ENCODE data around the gene PRAMEF20. TPM values are rescaled to one million over a fixed set of nuclear protein-coding genes. Genes with fewer than 3 reads are reported as not detected.
"Not testable (repeated sequence)": the region's sequence is repeated elsewhere in the genome, so short reads cannot be mapped to it uniquely, and the experiment has no call there.

Gene PRAMEF20
- total and polyA plus RNA-seq, 2 of the 4 experiments (the other 2 are of a cell fraction) = not detected

GRCh38 chr1:13380380-13380779 is 29.9 kb upstream of the PRAMEF20 start:
- POLR2A ChIA-PET (ENCODE audit: unreplicated experiment); H2AFZ ChIP-seq (replicated peaks; ENCODE audit: low read length, poor library complexity); H3K4ac ChIP-seq (ENCODE audit: low read depth, low read length); H3K27ac ChIP-seq (ENCODE audit: insufficient read depth, low read length); H3K23ac ChIP-seq (ENCODE audit: low read depth, low read length); H3K4me2 ChIP-seq (ENCODE audit: low read depth, low read length); H2AK5ac ChIP-seq (ENCODE audit: low read depth, low read length); H3K36me3 ChIP-seq (ENCODE audit: control insufficient read depth, insufficient read depth, low read length); intact Hi-C loops (cut with micrococcal nuclease); H3K18ac ChIP-seq (ENCODE audit: low read depth, low read length); dilution Hi-C loops (cut with HindIII; ENCODE audit: low sequenced_read_pairs, unreplicated experiment); DNase-seq; H2BK5ac ChIP-seq (ENCODE audit: low read depth, low read length, poor library complexity, severe bottlenecking); H2AK9ac ChIP-seq (replicated peaks; ENCODE audit: low read depth, low read length, poor library complexity); ATAC-seq (ENCODE audit: low read depth); H3K9me3 ChIP-seq (ENCODE audit: control insufficient read depth, insufficient read depth, low read length); H3K9me1 ChIP-seq (ENCODE audit: insufficient read depth, low read length); H4K5ac ChIP-seq (ENCODE audit: low read depth, low read length); in situ Hi-C loops (cut with MboI; ENCODE audit: low sequenced_read_pairs); H3K14ac ChIP-seq (replicated peaks; ENCODE audit: low read depth, low read length); H4K8ac ChIP-seq (ENCODE audit: low read depth in 2 of 2, low read length in 2 of 2); H2BK15ac ChIP-seq (ENCODE audit: low read depth, low read length); H3K9ac ChIP-seq (ENCODE audit: low read depth, low read length); H3K4me1 ChIP-seq (ENCODE audit: control insufficient read depth, insufficient read depth, low read length); BruUV-seq (replicated peaks); H3K79me1 ChIP-seq (ENCODE audit: low read depth in 1 of 2, low read length in 2 of 2); H3K56ac ChIP-seq (ENCODE audit: extremely low read depth, insufficient read depth, low read length); H2BK120ac ChIP-seq (ENCODE audit: low read depth, low read length); CTCF ChIA-PET; H2BK20ac ChIP-seq (ENCODE audit: low read depth, low read length); H3K4me3 ChIP-seq (ENCODE audit: insufficient read depth, low read depth, low read length); H4K20me1 ChIP-seq (ENCODE audit: insufficient read depth, low read length); H3K27me3 ChIP-seq (ENCODE audit: control insufficient read depth, insufficient read depth, low read length); H4K91ac ChIP-seq (ENCODE audit: insufficient read depth, low read depth, low read length): not testable (repeated sequence)
- WGBS, 2 experiments (ENCODE audit: extremely low coverage in 2 of 2, insufficient read length in 1 of 2) = no CpG with 5 or more reads among the region's 3 CpGs

DNA sequence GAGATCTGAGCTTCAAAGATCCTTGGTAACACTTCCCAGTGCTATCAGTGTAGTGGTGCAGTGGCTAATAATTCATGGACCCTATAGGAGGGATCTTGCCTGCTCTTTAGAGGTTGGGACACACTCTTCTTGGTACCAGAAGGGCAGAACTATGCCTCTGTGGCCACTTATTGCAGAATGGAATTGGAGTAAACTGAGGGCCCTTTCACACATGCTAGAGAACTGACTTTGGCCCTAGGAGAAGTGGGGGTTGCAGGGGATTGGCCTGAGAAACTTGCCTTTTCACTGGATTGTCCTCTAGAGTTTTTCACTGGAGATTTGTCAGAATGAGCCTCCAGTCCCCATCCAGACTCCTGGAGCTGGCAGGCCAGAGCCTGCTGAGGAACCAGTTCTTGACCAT is 20.9 kb upstream of the PRAMEF20 start, which contains the start of gene PRAMEF17:
PRAMEF17 (plus strand) TSS at position 301 of the 400 bp plus-strand sequence; CDS start at position 327, 26 bp downstream.
- H2AK5ac ChIP-seq (ENCODE audit: low read depth, low read length); H4K20me1 ChIP-seq (ENCODE audit: insufficient read depth, low read length); ATAC-seq (ENCODE audit: low read depth); intact Hi-C loops (cut with micrococcal nuclease); H2BK120ac ChIP-seq (ENCODE audit: low read depth, low read length); H3K4me2 ChIP-seq (ENCODE audit: low read depth, low read length); H3K4me1 ChIP-seq (ENCODE audit: control insufficient read depth, insufficient read depth, low read length); POLR2A ChIA-PET (ENCODE audit: unreplicated experiment); H3K23ac ChIP-seq (ENCODE audit: low read depth, low read length); H3K27me3 ChIP-seq (ENCODE audit: control insufficient read depth, insufficient read depth, low read length); H4K8ac ChIP-seq (ENCODE audit: low read depth in 2 of 2, low read length in 2 of 2); H3K9ac ChIP-seq (ENCODE audit: low read depth, low read length); DNase-seq; H2AK9ac ChIP-seq (replicated peaks; ENCODE audit: low read depth, low read length, poor library complexity); H2AFZ ChIP-seq (replicated peaks; ENCODE audit: low read length, poor library complexity); H3K9me1 ChIP-seq (ENCODE audit: insufficient read depth, low read length); H3K4me3 ChIP-seq (ENCODE audit: insufficient read depth, low read depth, low read length); H4K91ac ChIP-seq (ENCODE audit: insufficient read depth, low read depth, low read length); H3K56ac ChIP-seq (ENCODE audit: extremely low read depth, insufficient read depth, low read length); BruUV-seq (replicated peaks); H2BK15ac ChIP-seq (ENCODE audit: low read depth, low read length); H3K4ac ChIP-seq (ENCODE audit: low read depth, low read length); H2BK20ac ChIP-seq (ENCODE audit: low read depth, low read length); CTCF ChIA-PET; dilution Hi-C loops (cut with HindIII; ENCODE audit: low sequenced_read_pairs, unreplicated experiment); H3K27ac ChIP-seq (ENCODE audit: insufficient read depth, low read length); in situ Hi-C loops (cut with MboI; ENCODE audit: low sequenced_read_pairs); H3K36me3 ChIP-seq (ENCODE audit: control insufficient read depth, insufficient read depth, low read length); H2BK5ac ChIP-seq (ENCODE audit: low read depth, low read length, poor library complexity, severe bottlenecking); H3K14ac ChIP-seq (replicated peaks; ENCODE audit: low read depth, low read length); H3K79me1 ChIP-seq (ENCODE audit: low read depth in 1 of 2, low read length in 2 of 2); H3K18ac ChIP-seq (ENCODE audit: low read depth, low read length); H4K5ac ChIP-seq (ENCODE audit: low read depth, low read length): not testable (repeated sequence)
- H3K9me3 ChIP-seq (ENCODE audit: control insufficient read depth, insufficient read depth, low read length) = peaks cover 12% of the 10 kb centered on the region

Data from IMR-90 (cell line).